Stimulated activated CD4-positive, alpha-beta T cell treated with anti-CD3 and anti-CD28 coated beads, Interleukin-1b, Interleukin-23, amount 100 ng/mL, for 48 hours (primary cell): Measurements from ENCODE around the gene SYTL1.

Experiments used
- DNase-seq: peaks from one replicate; pipeline ENCODE4 v3.0.0-alpha.2; 2020

SYTL1 gene

GRCh38 chr1:27341525-27342252 is at the start of gene SYTL1:
SYTL1 (plus strand) TSS chr1:27342022; CDS start chr1:27345335, 3,313 bp downstream.
- DNase-seq = peak; percentile 63

- DNase-seq = no peak
These were observed 49.7 kb upstream of the SYTL1 start for GRCh38 chr1:27292106-27292505.

- no peak for DNase-seq
These were observed 47.9 kb upstream of the SYTL1 start for GRCh38 chr1:27293915-27294314.

- peak; percentile 63 for DNase-seq
These were observed 45.0 kb upstream of the SYTL1 start for GRCh38 chr1:27296773-27297291.

GRCh38 chr1:27297903-27298302 is 43.9 kb upstream of the SYTL1 start:
- DNase-seq = no peak

GRCh38 chr1:27298632-27299384 is 43.0 kb upstream of the SYTL1 start:
- DNase-seq = no peak

GRCh38 chr1:27299385-27300271 is 42.2 kb upstream of the SYTL1 start:
- DNase-seq = no peak

GRCh38 chr1:27300341-27301051 is 41.3 kb upstream of the SYTL1 start:
- DNase-seq = peak; percentile 72

GRCh38 chr1:27301052-27301422 is 40.8 kb upstream of the SYTL1 start:
- no peak for DNase-seq

GRCh38 chr1:27301582-27302199 is 40.1 kb upstream of the SYTL1 start:
- no peak for DNase-seq

GRCh38 chr1:27302612-27303011 is 39.2 kb upstream of the SYTL1 start:
- no peak for DNase-seq

- DNase-seq = no peak
These were observed 38.3 kb upstream of the SYTL1 start for GRCh38 chr1:27303509-27303908.

- DNase-seq = no peak
These were observed 35.8 kb upstream of the SYTL1 start for GRCh38 chr1:27306071-27306470.

- DNase-seq = no peak
These were observed 34.7 kb upstream of the SYTL1 start for GRCh38 chr1:27306892-27307761.

GRCh38 chr1:27307874-27308598 is 33.8 kb upstream of the SYTL1 start:
- DNase-seq = no peak

GRCh38 chr1:27314169-27314568 is 27.7 kb upstream of the SYTL1 start:
- DNase-seq = no peak

GRCh38 chr1:27314737-27315136 is 27.1 kb upstream of the SYTL1 start:
- DNase-seq = no peak

GRCh38 chr1:27316860-27317259 is 25.0 kb upstream of the SYTL1 start:
- no peak for DNase-seq

GRCh38 chr1:27318136-27318535 is 23.7 kb upstream of the SYTL1 start:
- no peak for DNase-seq

- no peak for DNase-seq
These were observed 23.2 kb upstream of the SYTL1 start for GRCh38 chr1:27318596-27318995.
